ENCODE results near the gene TFR2.
A peak's percentile ranks its signal among the peaks of the same experiment; 100 is the strongest.

GRCh38 chr7:100641860-100642533, 645 bp upstream of the TFR2 start:
- peak; percentile 30 to 44 (median 36); a peak in 5 of 6 replicates for TF ChIP-seq CTCF (IDR thresholded peaks at IDR 0.05 in 2 of 3, conservative IDR thresholded peaks at IDR 0.05 in 1 of 3; ENCODE audit: insufficient read depth in 2 of 3, low read depth in 1 of 3, low read length in 3 of 3)
- TF ChIP-seq ZHX1 (conservative IDR thresholded peaks at IDR 0.05; ENCODE audit: low read length), result no peak
- TF ChIP-seq GABPA (tag; conservative IDR thresholded peaks at IDR 0.05; ENCODE audit: low read depth), result no peak
- no peak for TF ChIP-seq ZNF274 (IDR thresholded peaks at IDR 0.05; ENCODE audit: borderline replicate concordance, low read depth, low read length)
- TF ChIP-seq ZNF124 (CRISPR knock-in tag; IDR thresholded peaks at IDR 0.05), result no peak
- no peak for TF ChIP-seq FOXA1 (IDR thresholded peaks at IDR 0.05; ENCODE audit: borderline replicate concordance)
- no peak for TF ChIP-seq PATZ1 (CRISPR knock-in tag; IDR thresholded peaks at IDR 0.05; ENCODE audit: borderline replicate concordance)
- TF ChIP-seq RBFOX2 (IDR thresholded peaks at IDR 0.05; ENCODE audit: low read depth, low read length), result peak; percentile 29
- no peak for TF ChIP-seq KLF16 (IDR thresholded peaks at IDR 0.05)
- no peak for TF ChIP-seq RAD21 (CRISPR knock-in tag; conservative IDR thresholded peaks at IDR 0.05 in 1 of 2, IDR thresholded peaks at IDR 0.05 in 1 of 2)
- TF ChIP-seq MXI1 (IDR thresholded peaks at IDR 0.05; ENCODE audit: low read depth, low read length), result no peak
- TF ChIP-seq HBP1 (CRISPR knock-in tag; IDR thresholded peaks at IDR 0.05), result no peak

Data from K562 (cell line).